Smooth muscle cell of the brain vasculature (primary cell): ENCODE measurements around the gene LAMP5.

Experiments used
- DNase-seq: peaks from one replicate; pipeline ENCODE4 v3.0.0-alpha.2; 2012; ENCODE audit warnings: low read depth, low spot score

The LAMP5 gene, protein sequence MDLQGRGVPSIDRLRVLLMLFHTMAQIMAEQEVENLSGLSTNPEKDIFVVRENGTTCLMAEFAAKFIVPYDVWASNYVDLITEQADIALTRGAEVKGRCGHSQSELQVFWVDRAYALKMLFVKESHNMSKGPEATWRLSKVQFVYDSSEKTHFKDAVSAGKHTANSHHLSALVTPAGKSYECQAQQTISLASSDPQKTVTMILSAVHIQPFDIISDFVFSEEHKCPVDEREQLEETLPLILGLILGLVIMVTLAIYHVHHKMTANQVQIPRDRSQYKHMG

DNA sequence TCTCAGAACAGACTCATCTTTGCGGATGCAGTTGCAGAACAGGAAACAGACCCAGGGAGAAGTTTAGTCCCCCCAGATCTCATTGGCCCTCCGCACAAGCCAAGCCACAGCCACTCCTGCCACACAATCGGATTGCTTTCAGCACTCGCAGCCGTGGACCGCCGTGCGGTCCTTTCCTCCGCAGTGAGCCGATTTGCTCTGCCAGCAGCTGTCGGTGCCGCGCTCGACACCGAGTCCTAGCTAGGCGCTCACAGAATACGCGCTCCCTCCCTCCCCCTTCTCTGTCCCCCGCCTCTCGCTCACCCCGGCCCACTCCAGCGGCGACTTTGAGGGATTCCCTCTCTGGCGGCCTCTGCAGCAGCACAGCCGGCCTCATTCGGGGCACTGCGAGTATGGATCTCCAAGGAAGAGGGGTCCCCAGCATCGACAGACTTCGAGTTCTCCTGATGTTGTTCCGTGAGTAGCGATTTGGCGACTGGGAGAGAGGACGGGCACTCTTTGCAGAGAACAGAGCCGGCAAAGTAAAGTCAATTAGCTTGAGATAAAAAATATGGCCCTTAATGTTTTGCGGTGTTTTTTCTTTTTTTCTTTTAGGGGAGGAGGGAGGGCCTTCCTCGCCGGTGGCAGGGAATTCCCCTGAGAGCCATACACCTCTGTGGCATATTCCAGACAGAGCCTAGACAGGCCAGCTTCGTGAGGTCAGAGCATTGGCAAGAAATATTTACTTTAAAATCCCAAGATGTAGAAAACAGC, at the start of gene LAMP5:
Gene LAMP5, plus strand, starts transcription at position 130 of the 753 bp plus-strand sequence. Its CDS starts 263 bp downstream, at position 393.
- DNase-seq = no peak

DNA sequence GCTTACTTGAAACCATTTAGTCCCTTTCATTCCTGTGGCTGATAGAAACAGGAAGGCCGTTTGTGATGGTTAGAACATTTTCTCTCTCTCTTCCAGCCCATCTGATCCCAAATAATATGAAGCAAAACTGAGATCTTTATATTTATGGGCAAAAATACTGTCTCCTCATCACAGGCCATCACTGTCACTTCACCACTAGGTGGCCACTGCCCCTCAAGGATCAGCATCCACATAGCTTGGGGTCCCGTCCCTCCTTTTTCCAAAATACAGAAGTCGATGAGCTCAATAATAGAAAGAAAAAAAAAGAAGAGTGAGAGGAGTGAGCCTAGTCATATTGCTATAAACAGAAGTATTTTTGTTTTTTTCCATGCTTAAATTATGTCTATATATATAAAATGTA, 46.4 kb upstream of the LAMP5 start:
- no peak for DNase-seq

DNA sequence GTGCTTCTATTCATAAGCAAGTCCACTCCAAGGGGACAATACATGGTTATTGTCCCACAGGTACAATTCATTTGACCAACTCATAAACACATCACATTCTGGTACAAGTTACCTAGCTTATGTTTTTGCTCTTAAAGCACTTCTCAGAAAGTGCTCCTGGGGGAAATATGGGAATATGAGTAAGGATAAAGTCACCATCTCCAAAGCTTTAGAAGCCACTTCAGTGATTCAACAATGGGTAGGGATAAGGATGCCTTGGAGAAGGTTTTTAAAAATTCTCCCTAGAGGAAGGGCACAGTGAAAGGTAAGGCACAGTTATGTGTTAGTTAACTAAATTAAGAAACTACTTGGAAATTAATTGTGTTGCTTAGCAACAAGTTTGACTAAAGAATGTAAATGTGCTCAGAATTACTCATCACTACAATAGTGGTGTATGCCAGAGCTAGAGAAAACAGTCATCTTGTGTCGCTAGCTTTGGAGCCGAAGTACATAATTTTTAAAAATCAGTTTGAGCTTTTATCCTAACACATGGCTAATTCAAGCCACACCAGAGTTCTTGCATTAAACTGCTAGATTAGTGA, 39.5 kb upstream of the LAMP5 start:
- DNase-seq = no peak

DNA sequence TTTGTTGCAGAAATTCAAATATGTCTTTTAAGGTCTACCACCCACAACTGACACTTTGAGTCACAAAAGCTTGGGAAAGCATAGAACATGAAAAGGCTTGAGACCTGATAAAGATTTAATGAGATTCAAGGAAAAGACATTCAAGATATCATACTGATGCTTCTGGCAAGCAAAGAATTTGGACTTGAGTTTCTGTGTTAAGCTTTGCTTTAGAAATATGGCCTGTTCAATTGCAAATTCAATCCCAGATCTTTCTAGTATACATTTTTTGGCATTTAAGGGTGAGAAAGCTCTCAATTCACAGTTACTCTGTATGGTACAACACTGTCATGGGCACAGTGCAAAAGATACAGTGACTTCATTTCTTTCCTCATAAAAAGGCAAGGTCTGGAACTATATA, 38.9 kb upstream of the LAMP5 start:
- no peak for DNase-seq

DNA sequence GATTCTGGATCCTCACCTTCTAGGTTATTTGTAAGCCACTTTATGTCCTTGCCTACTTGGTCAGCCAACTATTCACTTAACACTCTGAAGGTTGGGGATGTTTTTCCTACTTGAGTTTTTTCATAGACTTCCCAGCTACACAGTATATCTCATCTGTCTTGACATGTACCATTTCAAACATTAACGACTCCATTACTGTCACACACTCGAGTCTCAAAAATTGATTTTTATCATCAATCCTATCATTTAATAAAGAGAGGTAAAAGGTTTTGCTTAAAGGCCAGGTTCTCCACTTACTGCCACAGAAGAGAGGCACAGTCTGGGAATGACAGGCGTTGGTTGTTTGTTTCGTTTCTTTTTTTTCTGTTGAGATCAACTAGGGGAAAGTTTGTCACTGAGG, 38.2 kb upstream of the LAMP5 start:
- no peak for DNase-seq

DNA sequence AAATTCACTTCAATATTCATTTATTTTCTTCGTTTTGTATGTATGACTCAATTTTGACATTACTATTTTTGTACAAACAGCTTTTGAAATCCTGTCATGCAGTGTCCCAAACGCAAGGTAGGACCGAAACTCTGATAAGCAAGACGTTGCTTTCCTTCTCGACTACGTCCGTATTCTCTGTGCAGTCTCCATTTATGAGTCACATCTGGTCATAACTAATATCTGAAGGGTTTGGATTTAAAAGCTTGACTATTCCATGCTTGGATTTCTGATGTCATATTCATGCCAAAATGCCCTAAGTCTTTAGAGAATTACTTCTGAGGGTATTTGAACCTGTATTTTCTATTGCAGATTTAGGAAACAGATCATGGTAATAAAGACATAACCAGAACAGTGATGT, 37.8 kb upstream of the LAMP5 start:
- no peak for DNase-seq

DNA sequence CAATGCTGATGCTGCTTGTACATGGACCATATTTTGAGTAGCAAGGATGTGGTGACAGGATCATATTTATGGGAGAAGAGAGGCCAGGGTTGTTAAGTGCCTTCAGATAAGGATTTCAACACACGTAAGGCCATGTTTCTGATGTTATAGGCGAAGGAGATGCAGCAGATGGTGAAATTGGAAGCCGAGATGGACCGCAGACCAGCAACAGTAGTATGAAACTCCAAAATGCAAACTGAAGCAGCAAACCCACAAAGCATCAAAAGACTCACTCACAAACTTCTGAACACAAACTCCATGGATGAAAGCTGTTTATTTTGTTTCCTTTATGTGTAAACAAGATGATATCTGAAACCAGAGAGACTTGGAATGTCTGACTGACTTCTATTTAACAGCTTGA, 35.6 kb upstream of the LAMP5 start:
- no peak for DNase-seq

DNA sequence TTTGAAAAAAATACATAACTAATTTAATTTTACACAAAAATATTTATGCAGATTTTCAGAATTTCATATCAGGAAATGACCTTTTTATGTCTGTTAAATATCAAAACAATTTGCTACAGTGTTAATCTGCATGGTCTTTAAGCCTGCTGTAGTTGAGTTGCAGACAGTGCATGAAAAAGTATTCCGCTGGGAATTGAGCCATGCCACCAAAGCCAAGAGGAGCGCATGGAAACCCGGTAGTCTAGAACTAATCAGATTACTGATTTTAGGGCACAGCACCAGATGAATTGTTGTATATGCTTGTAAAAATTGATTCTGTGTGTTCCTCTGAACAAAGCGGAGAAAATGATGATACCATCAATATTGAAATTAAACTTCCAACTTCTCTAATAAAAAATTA, 34.3 kb upstream of the LAMP5 start:
- no peak for DNase-seq

DNA sequence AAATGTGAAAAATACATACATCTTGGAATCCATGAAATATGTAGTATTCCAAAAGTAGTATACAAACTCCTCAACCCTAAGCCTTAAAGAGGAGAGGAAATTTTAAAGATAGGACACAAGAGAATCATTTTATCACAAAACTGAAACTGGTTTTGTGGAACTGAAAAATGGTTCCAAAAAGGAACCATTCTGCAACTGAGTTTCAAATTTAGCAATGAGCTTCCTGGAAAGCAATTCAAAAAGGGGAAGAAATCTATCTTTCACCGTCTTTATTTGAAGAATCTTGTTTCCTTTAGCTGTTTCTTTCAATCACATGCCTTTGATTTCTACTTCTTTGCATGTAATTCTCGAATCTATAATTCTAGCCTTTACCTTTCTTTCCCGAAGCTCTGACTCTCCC, 32.2 kb upstream of the LAMP5 start:
- no peak for DNase-seq

DNA sequence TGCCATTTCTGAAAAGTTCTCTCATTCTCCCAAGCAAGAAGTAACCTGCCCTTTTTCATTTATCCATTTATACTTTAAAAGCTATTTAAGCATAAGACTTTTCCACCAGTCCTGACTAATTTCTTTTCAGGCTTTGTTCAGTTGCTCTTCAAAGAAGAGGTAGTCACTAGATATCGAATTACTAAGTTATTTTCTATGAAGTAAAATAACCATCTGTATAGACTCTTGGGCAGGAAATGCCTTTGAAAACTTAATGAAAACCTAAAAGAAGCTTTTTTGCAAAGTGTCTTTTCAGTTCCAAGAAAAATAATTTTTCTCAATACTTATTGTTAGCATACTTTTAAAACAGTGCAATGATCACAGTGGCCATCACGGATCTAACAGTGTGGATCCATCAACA, 31.3 kb upstream of the LAMP5 start:
- no peak for DNase-seq

DNA sequence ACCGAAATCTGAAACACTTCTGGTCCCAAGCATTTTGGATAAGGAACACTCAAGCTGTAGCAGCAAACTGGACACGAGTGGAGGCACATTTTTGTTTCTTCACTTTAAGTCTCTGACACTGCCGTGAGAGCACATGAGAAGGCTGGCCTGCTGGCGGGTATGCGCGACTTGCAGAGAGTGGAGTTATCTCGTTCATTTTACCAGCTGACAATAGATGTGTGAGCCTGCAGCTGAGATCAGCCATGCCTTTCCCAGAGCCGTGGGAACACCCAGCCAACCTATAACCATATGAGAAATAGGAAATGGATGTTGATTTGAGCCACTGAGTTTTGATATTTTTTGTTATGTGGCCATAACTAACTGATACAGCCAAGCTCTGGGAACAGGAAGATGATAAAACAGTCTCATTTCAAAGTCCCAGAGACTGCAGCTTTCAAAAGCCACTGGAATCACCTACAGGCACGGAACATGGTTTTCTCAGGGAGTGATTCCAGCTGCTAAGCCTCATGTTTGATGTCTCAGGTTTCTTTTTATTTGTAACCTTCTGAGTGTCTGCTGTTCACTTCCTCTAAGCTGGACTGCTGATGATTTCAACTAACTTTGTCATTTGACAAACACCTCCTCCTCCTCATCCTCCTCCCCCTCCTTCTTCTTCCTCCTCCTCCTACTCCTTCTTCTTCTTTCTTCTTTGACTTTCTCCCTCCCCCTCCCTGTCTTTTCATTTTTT, 28.6 kb upstream of the LAMP5 start:
- DNase-seq = no peak

DNA sequence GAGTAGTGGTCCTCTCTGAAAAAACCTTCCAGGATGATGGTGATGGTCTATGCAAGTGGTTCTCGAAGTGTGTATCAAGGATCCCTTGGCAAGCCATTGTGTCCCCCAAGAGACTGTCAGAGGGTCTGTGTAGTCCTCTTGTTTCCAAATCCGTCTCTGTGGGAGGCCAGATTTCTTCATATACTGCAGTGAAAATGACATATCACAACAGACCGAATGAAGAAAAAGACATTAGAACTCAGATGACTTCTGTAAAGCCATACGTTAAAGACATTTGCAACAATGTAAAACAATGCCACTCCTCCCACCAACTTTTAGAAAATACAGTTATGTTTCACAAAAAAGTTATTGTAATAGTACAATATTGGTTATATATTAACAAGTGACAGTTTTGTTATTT, 27.2 kb upstream of the LAMP5 start:
- DNase-seq = no peak

DNA sequence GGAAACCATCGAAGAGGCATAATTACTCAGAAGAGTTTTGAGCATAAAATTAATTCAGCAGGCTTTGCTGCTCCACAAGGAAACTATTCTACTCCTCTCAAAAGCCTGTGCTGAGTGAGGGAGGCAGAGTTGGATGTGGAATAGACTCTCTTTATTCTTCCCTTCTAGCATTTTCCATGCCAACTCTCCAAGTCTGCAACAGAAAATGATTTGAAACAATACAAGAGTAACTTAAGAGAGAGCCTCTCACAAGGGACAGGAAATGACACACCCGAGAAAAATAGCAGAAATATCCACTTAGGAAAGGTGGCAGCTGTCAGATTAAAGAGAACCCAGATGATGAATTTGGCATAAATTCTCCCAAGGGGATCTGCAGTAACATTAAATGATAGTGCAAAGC, 26.3 kb upstream of the LAMP5 start:
- no peak for DNase-seq

DNA sequence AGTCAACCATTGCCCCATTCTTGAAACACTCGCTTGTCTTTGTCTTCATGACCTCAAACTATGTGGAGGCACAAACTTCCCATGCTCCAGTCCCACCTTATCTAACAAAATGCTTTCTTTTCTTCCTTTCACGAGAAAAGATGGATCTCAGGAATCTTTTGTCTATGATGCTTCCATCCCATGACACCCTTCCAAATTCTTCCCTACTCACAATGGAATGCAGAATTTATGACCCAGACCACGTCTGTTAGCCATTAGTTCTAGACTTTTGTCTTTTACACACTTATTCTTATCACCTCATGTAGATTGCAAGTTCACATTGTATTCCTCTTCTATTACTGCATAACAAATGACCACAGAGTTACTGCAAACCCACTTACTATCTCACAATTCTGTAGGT, 24.2 kb upstream of the LAMP5 start:
- DNase-seq = no peak

DNA sequence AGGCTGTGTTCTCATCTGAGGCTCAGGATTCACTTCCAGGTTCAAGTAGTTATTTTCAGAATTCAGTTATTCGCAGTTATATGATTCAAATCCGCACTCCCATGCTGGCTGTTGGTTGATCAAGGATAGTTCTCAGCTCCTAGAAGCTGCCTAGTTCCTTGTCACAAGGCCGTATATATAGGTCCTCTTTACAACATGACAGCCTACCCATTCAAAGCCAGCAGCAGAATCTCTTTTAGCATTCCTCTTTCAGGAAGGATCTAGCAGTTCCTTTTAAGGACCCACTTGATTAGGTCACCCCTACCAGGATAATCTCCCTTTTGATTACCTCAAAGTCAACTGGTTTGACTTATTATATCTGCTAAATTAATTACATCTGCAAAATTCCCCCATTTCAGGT, 23.8 kb upstream of the LAMP5 start:
- no peak for DNase-seq

DNA sequence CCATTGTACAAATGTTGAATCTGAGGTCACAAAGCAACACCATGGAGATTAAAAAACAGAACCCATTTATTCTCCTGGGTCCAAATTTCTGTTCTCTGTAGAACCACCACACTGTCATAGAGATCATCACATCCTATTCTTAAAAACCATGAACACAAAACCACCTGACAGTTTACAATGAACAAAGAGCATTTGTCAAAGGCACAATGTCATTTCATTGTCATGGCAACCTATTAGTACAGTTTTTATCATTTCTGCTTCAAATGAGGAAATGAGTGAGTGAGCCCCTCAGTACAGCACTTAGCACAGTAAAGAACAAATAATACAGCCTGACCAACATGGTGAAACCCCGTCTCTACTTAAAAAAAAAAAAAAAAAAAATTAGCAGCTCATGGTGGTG, 23.1 kb upstream of the LAMP5 start:
- DNase-seq = no peak

DNA sequence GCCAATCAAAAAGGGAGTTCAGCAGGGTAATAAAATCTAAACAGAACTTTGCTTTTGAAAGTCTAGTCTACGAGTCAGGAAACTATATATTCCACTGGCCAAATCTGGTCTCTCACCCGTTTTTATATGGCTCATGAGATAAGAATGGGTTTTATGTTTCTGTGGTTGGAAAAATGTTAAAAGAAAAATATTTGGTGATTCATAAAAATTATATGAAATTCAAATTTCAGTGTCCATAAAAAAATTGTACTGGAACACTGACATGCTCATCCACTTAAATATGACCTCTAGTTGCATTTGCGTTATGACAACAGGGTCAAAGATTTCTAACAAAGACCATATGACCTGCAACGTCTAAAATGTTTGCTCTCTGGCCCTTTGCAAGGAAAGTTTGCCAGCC, 22.3 kb upstream of the LAMP5 start:
- no peak for DNase-seq

DNA sequence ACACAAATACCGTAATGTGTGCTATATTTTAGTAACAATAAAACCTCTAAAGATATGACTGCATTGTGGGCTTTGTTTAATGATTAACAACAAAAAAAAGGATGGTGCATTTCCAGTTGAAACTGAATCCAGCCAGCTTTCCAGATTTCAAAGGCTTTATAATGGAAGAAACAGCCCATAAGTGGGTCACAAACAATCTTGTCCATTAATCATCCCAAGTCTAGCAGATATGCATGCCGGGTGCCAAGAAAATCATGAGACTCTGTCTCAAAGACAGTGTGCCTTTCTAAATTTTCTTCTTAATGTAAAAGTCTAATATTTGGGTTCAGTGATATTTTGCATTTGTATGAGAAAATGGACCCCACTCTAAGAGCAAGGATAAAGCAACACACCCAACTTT, 20.6 kb upstream of the LAMP5 start:
- no peak for DNase-seq

DNA sequence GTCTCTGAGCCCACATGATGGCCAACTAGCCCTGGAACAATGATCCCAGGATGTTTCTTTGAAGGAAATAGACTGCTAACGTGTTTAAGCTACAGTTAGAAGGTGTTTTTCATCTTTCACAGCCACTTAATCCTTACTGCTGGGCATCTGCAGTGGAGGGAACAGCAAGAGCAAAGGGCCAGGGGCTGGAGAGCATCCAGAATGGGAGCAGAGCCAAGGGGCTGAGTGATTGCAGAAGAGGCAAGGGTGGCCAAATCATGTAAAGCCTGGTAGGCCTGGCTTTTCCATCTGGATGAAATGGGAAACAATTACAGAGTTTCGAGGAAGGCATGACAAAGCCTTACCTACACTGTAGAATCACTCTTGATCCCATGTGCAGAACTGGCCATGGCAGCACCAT, 18.7 kb upstream of the LAMP5 start:
- DNase-seq = no peak

DNA sequence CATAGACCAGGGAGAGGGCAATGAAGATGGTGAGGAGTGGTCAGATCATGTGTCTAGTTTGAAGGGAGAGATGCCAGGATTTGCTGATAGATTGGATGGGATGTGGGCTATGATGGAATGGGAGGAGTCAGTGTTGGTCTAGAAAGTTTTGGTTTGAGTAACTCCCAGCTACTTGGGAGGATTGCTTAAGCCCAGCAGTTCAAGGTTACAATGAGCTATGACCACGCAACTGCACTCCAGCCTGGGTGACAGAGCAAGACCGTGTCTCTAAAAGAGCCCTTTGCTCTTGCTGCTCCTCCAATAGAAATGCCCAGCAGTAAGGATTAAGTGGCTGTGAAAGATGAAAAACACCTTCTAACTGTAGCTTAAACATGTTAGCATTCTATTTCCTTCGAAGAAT, 18.2 kb upstream of the LAMP5 start:
- no peak for DNase-seq

DNA sequence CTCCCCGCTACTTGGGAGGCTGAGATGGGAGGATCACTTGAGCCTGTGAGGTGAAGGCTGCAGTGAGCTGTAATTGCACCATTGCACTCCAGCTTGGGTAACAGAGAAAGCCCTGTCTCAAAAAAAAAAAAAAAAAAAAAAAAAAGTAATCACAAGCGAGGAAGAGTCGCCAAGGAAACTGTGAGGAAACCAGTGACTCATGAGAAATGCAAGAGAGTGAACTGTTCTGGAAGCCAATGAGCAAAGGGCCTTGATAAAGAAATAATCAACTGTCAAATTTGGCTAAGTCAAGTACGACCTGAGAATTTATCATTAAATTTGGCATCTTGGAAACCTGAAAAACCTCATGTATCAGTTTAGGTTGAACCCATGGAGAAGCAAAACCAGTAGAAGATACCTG, 16.1 kb upstream of the LAMP5 start:
- DNase-seq = no peak

DNA sequence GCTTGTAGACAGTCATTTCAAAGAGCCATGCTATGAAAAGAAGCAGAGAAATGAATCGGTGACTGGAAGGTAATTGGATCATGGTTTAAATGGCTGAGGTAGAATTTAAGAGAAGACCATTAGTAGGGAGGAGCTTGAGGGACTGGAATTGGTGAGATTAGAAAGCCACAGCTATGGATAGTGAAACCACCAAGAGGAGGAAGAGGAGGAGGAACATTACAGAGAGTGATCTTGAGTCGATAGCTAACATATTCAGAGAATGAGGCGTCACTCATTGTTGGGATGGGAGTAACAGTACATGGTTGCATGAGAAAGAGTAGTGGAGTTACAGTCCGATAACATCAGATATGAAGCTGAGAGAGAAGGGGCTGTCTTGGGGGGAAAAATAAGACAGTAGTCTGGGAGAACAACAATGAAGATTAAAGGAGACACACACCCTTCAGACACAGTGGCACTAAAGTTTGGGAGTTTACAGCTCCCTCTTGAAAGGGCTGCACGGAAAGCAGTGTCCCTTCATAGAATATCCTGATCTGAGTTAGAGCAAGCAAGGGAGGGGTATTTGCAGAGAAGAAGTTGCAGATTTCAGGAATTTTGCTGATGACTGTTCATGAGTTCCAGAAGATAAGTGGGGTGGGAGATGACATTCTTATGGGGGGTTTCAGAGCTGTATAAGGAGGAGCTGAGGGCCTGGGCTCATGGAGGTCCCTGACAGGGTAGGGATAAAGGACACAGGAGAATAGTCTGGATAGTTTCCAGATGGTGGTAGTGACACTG, 15.1 kb upstream of the LAMP5 start:
- DNase-seq = no peak
